K562 (cell line): ENCODE data around the gene EXOSC6. TPM values are rescaled to one million over a fixed set of nuclear protein-coding genes. Genes with fewer than 3 reads are reported as not detected.

Experiments used
- BRCA1 ChIP-seq, 2 experiments: fragments of 450-650 bp in 1 of 2; sonication (generic) in 1 of 2; formaldehyde crosslinking in 1 of 2; IDR thresholded peaks; 2 replicates each; pipeline versions ENCODE4 v1.5.0 to v1.6.1; 2017 to 2020; ENCODE audit warnings: mild to moderate bottlenecking in 1 of 2, missing genetic modification reagents in 1 of 2
- CBX1 ChIP-seq: sonication (generic); IDR thresholded peaks from 2 replicates; pipeline ENCODE4 v1.6.1; 2016; ENCODE audit warnings: antibody characterized with exemption, low read depth, mild to moderate bottlenecking
- FIP1L1 ChIP-seq: fragments of 200-400 bp; formaldehyde crosslinking; IDR thresholded peaks from 2 replicates; pipeline ENCODE4 v1.6.1; 2018; ENCODE audit warnings: mild to moderate bottlenecking, low read depth, low read length; ENCODE audit not compliant: poor library complexity, severe bottlenecking
- FUS ChIP-seq: fragments of 200-400 bp; formaldehyde crosslinking; optimal IDR thresholded peaks from 2 replicates; pipeline ENCODE3; 2017; ENCODE audit warnings: low read depth, low read length
- HMG20A ChIP-seq: fragments of 450-650 bp; formaldehyde crosslinking; conservative IDR thresholded peaks from 2 replicates; pipeline ENCODE4 v1.4.0; 2020; ENCODE audit warnings: mild to moderate bottlenecking, mixed read lengths
- RBM22 ChIP-seq: fragments of 200-400 bp; formaldehyde crosslinking; IDR thresholded peaks from 2 replicates; pipeline ENCODE4 v1.6.1; 2018; ENCODE audit warnings: low read length, low read depth; ENCODE audit not compliant: poor library complexity, severe bottlenecking
- STAG1 ChIP-seq: sonication (generic); formaldehyde crosslinking; IDR thresholded peaks from 2 replicates; pipeline ENCODE4 v1.5.0; 2020; ENCODE audit warnings: missing genetic modification reagents, borderline replicate concordance
- TCF7 ChIP-seq: sonication (generic); IDR thresholded peaks from 2 replicates; pipeline ENCODE4 v1.6.1; 2016; ENCODE audit warnings: antibody characterized with exemption, borderline replicate concordance
- ZBTB7A ChIP-seq: IDR thresholded peaks from 2 replicates; pipeline ENCODE4 v1.6.1; 2011; ENCODE audit warnings: low read depth, mild to moderate bottlenecking, low read length, moderate library complexity, borderline replicate concordance; ENCODE audit not compliant: control insufficient read depth
- ZNF445 ChIP-seq: fragments of 250-450 bp; sonication (Bioruptor Pico); IDR thresholded peaks from 2 replicates; pipeline ENCODE4 v1.4.0; 2020; ENCODE audit warnings: low read depth, mild to moderate bottlenecking, moderate library complexity
- ZNF766 ChIP-seq: fragments of 200-800 bp; sonication (Bioruptor generic); conservative IDR thresholded peaks from 2 replicates; pipeline ENCODE4 v1.6.1; 2016; ENCODE audit warnings: missing genetic modification characterization, missing compliant biosample characterization
- polyA plus RNA-seq, 8 experiments: library from polyadenylated mRNA; depleted of rRNA in 4 of 8; stranded (reverse) in 5 of 8; unstranded in 3 of 8; fragments of >200 nt; fragmentation: Nextera tagmentation in 2 of 8; fragmentation: Illumina TruSeq in 1 of 8; extraction: Ambion mirVana in 2 of 8; extraction: Trizol in 1 of 8; gene quantifications; 2 replicates each; pipeline versions ENCODE4 v1.2.1 to v1.2.3, GENCODE V29; 2011 to 2014; ENCODE audit warnings: inconsistent platforms in 1 of 8, missing spikeins in 1 of 8
- total RNA-seq, 7 experiments: library from RNA; depleted of rRNA in 6 of 7; stranded (reverse); fragments of >200 nt in 6 of 7; fragmentation: Illumina TruSeq in 2 of 7; extraction: Trizol in 2 of 7; gene quantifications; 2 replicates each; pipeline versions ENCODE4 v1.2.1 to v1.2.3, GENCODE V29; 2011 to 2021; ENCODE audit warnings: low replicate concordance in 1 of 7
- TF ChIP-seq, protein P1 (sequence below): sonication (generic); formaldehyde crosslinking; IDR thresholded peaks from 2 replicates; pipeline ENCODE4 v1.8.0; 2022; ENCODE audit warnings: mild to moderate bottlenecking, missing genetic modification reagents
- TF ChIP-seq, protein P2 (sequence below): sonication (generic); formaldehyde crosslinking; IDR thresholded peaks from 2 replicates; pipeline ENCODE4 v1.8.0; 2022; ENCODE audit warnings: mild to moderate bottlenecking, missing genetic modification reagents
- TF ChIP-seq, protein P3 (sequence below): sonication (generic); formaldehyde crosslinking; IDR thresholded peaks from 2 replicates; pipeline ENCODE4 v1.9.0; 2022; ENCODE audit warnings: mild to moderate bottlenecking, missing genetic modification reagents
- TF ChIP-seq, protein P4 (sequence below), 2 experiments: IDR thresholded peaks; 2 replicates each; pipeline ENCODE4 v1.6.1; 2012; ENCODE audit warnings: improper control_type of control experiment in 2 of 2, low read depth in 2 of 2, low read length in 2 of 2, borderline replicate concordance in 1 of 2
- TF ChIP-seq, protein P5 (sequence below), 2 experiments: fragments of 450-650 bp; conservative IDR thresholded peaks; 2 replicates each; pipeline ENCODE4 v1.6.1; 2017; ENCODE audit warnings: mild to moderate bottlenecking in 2 of 2, moderate library complexity in 2 of 2

The EXOSC6 gene
- total and polyA plus RNA-seq, 9 of the 15 experiments (the other 6 are each of a cell fraction or from before 2014, with no cell fraction given), result 9.2 to 29.0 (median 15.6) TPM

DNA sequence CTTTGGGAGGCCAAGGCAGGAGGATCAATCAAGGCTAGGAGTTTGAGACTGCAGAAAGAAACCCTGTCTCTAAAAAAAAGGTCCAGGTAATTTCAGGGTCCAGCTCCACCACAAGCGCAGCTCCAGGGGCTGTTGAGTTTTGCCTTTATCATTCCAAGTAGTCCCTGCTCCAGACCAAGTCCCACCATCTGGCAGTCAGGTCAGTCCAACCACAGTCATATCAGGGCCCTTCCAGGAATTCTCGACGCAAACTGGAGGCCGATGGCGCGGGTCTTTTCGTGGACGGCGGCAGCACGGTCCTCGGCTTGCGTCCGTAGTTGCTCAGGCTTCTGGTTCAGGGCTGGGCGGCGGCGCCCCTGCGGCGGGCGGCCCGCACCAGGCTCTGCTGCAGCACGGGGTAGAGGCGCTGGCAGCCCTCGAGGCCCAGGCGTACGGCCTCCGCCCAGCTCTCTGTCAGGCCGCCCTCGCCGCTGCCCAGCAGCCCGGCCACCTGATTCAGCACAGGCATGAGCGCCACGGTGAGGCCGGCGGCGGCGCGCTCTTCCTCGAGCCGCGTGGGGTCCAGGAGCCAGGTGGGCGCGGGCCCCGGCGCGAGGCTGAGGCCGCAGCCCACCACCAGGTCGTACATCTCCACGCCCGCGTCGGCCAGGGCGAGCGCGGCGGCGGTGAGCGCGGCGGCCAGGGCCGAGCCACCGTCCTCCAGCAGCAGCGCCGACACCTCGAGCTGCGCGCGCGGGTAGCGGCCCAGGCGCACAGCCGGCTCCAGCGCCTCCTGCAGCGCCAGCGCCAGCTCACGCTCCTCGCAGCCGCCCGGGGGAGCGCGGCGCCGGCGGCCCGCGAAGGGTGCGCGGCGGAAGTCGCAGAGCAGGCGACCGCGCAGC lies 752 bp downstream of the EXOSC6 start (continued):
- TF ChIP-seq, protein P1, sequence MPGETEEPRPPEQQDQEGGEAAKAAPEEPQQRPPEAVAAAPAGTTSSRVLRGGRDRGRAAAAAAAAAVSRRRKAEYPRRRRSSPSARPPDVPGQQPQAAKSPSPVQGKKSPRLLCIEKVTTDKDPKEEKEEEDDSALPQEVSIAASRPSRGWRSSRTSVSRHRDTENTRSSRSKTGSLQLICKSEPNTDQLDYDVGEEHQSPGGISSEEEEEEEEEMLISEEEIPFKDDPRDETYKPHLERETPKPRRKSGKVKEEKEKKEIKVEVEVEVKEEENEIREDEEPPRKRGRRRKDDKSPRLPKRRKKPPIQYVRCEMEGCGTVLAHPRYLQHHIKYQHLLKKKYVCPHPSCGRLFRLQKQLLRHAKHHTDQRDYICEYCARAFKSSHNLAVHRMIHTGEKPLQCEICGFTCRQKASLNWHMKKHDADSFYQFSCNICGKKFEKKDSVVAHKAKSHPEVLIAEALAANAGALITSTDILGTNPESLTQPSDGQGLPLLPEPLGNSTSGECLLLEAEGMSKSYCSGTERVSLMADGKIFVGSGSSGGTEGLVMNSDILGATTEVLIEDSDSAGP (CRISPR knock-in tag), result peak; percentile 62; the same call in 1 of the 2 replicates
- TF ChIP-seq FUS (peak; percentile 65), TCF7 (0 out of 2 replicates have a peak, but pooled peaks have one; percentile 36), RBM22 (peak; percentile 95), ZNF445 (CRISPR knock-in tag) (no peak), ZBTB7A (peak; percentile 75; the same call in 1 of the 2 replicates), ZNF766 (CRISPR knock-in tag) (0 out of 2 replicates have a peak, but pooled peaks have one; percentile 26), CBX1 (no peak), FIP1L1 (peak; percentile 67), HMG20A (CRISPR knock-in tag) (no peak), BRCA1 (IDR thresholded peaks at IDR 0.05) (no peak), BRCA1 (CRISPR knock-in tag; IDR thresholded peaks at IDR 0.05) (0 out of 2 replicates have a peak, but pooled peaks have one; percentile 80), STAG1 (CRISPR knock-in tag) (peak; percentile 35)
- TF ChIP-seq, protein P2, sequence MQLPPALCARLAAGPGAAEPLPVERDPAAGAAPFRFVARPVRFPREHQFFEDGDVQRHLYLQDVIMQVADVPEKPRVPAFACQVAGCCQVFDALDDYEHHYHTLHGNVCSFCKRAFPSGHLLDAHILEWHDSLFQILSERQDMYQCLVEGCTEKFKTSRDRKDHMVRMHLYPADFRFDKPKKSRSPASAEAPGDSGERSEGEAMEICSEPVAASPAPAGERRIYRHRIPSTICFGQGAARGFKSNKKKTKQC (CRISPR knock-in tag), result peak; percentile 78
- TF ChIP-seq, protein P3, sequence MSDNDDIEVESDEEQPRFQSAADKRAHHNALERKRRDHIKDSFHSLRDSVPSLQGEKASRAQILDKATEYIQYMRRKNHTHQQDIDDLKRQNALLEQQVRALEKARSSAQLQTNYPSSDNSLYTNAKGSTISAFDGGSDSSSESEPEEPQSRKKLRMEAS, result peak; percentile 69
- TF ChIP-seq, protein P4, sequence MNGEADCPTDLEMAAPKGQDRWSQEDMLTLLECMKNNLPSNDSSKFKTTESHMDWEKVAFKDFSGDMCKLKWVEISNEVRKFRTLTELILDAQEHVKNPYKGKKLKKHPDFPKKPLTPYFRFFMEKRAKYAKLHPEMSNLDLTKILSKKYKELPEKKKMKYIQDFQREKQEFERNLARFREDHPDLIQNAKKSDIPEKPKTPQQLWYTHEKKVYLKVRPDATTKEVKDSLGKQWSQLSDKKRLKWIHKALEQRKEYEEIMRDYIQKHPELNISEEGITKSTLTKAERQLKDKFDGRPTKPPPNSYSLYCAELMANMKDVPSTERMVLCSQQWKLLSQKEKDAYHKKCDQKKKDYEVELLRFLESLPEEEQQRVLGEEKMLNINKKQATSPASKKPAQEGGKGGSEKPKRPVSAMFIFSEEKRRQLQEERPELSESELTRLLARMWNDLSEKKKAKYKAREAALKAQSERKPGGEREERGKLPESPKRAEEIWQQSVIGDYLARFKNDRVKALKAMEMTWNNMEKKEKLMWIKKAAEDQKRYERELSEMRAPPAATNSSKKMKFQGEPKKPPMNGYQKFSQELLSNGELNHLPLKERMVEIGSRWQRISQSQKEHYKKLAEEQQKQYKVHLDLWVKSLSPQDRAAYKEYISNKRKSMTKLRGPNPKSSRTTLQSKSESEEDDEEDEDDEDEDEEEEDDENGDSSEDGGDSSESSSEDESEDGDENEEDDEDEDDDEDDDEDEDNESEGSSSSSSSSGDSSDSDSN (IDR thresholded peaks at IDR 0.05; ENCODE audit: borderline replicate concordance in 1 of 2, low read depth in 2 of 2, low read length in 2 of 2), result peak in 1 of 2 experiments; percentile 86
- TF ChIP-seq, protein P5, sequence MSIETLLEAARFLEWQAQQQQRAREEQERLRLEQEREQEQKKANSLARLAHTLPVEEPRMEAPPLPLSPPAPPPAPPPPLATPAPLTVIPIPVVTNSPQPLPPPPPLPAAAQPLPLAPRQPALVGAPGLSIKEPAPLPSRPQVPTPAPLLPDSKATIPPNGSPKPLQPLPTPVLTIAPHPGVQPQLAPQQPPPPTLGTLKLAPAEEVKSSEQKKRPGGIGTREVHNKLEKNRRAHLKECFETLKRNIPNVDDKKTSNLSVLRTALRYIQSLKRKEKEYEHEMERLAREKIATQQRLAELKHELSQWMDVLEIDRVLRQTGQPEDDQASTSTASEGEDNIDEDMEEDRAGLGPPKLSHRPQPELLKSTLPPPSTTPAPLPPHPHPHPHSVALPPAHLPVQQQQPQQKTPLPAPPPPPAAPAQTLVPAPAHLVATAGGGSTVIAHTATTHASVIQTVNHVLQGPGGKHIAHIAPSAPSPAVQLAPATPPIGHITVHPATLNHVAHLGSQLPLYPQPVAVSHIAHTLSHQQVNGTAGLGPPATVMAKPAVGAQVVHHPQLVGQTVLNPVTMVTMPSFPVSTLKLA (conservative IDR thresholded peaks at IDR 0.05), result peak in 1 of 2 experiments; percentile 8; a peak in 1 of 4 replicates
